Stimulated activated CD8-positive, alpha-beta memory T cell treated with anti-CD3 and anti-CD28 coated beads, Interleukin-7, amount 100 ng/mL, for 4 hours (primary cell): ENCODE measurements around the gene ETF1.

Experiments
- DNase-seq, 2 donors: peaks; one replicate each; pipeline ENCODE4 v3.0.0-alpha.2; 2020; ENCODE audit warnings: low read depth in 2 of 2

The ETF1 gene

GRCh38 chr5:138463419-138464007 is 79.5 kb downstream of the ETF1 start:
- DNase-seq = no peak

DNA sequence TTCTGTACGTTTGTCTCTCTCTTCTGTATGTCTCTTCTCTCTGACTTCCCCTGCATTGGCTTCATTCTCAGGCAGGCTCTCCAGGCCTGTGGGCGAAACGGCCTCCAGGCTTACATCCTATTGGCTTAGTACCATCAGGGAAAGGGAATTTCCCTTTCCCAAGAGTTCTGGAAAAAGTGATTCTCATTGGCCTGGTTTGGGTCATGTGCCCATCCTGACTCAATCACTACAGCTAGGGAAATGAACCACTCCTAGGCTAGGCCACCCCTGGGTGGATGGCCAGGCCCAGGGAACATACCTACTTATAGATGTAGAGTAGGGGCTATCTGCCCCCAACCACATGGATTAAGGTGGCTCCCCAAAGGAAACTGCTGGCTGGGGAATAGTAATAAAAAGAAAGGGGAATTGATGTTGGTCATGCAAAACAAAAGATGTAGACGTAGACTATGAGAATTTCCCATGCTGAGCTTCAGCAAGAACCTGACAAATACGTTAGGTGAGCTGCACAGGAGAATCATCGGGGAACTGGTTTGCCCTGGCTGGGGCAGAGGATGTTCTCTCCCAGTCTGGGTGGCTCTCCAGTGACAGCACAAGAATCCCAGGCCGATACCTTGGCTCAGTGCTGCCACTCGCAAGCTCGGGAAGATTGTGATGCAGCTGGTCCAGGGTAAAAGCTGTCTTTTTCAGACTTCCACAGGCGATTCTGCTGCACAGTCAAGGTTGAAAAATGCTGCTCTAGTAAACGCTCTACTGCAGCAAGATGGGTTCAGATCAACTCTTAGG is 81.5 kb downstream of the ETF1 start:
- DNase-seq = no peak

GRCh38 chr5:138460032-138460693 is 82.9 kb downstream of the ETF1 start:
- no peak for DNase-seq

DNA sequence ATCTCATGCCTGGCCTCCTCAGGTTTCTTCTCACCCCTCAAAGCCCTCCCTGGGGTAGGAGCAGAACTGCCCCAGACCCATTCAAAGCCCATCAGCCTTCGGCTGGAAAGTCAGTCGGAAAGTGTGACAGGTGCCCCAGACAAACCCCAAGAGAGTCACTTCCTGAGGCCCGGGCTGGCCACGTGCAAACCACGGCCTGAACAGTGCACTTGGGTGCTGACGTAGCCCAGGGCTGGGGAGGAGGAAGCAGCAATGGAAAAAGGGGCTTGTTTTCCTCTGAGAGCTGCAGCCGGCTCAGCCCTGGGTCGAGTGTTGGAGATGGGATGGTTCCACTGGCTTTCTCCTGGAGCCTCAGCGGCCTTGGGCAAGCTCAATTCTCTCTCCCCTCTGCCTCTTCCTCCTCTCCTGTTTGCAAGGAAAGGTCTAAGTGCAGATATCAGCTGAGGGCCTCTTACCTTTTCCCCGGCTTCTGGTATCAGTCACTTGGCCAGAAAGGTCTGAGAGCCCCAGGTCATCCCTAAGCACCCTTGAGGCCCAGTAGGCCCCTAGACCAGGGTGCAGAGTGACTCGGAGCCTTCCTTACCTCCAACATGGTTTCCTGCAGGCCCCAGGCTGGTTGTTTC is 83.6 kb downstream of the ETF1 start:
- DNase-seq = peak; percentile 90 to 91

DNA sequence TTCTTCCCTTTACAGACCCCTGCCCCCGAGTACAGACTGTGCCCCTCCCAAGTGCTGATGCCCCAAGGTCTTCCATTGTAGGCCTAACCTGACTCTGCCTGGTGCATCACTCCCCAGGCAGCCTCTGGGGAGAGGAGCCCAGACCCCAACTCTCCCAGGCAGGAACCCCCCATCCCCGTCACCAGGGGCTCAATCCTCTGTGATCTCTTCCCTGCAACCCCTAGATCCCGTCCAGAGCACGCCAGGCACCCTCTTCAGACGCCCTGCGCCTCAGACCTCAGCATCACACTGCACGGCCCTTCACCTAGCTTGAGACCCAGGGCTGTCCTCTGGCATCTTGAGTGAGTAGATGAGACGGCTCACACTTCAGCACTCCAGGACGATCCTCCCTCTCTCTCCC is 84.2 kb downstream of the ETF1 start:
- DNase-seq = no peak

GRCh38 chr5:138458384-138458783 is 84.7 kb downstream of the ETF1 start:
- DNase-seq = no peak

- no peak for DNase-seq
These were observed 85.3 kb downstream of the ETF1 start for GRCh38 chr5:138457531-138458275.
